Breast epithelium (tissue), 3 donors: ENCODE measurements around the gene MARK3.

Experiments used
- CTCF ChIP-seq, 3 donors: fragments of 450-650 bp; IDR thresholded peaks; one replicate each; pipeline ENCODE4 v1.5.1; 2016 to 2017; ENCODE audit warnings: antibody characterized with exemption in 3 of 3, mild to moderate bottlenecking in 3 of 3, moderate library complexity in 3 of 3
- POLR2AphosphoS5 ChIP-seq, 3 donors: sonication (generic); formaldehyde crosslinking; IDR thresholded peaks; one replicate each; pipeline ENCODE4 v1.6.1; 2017; ENCODE audit warnings: antibody characterized with exemption in 3 of 3

- TF ChIP-seq POLR2AphosphoS5 (IDR thresholded peaks at IDR 0.05): no peak
- TF ChIP-seq CTCF (IDR thresholded peaks at IDR 0.05): no peak
Observed at GRCh38 chr14:103421556-103421955, 36.3 kb downstream of the MARK3 start.
